ENCODE measurements around the gene SPACA1.

The SPACA1 gene

GRCh38 chr6:88107241-88107640 is 59.6 kb downstream of the SPACA1 start:
- no peak for DNase-seq

DNA sequence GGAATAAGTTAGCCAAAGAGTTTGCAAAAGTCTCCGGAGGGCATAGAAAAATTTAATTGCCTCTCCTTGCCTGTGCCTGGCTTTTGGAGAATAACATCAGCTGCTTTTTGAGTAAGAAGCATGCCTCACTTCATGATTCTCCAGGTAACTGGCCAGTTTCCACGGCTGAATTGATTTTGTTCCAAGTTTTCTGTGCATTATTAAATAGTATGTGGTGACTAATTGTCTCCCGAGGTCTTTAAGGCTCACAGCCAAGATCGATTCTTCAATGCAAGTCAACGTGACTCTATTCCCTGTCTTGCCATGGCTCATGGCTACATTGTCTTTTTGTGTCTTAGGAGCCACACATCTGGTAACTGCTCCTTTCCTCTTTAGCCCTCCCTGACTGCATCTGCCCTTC is 64.3 kb downstream of the SPACA1 start:
- no peak for DNase-seq

DNA sequence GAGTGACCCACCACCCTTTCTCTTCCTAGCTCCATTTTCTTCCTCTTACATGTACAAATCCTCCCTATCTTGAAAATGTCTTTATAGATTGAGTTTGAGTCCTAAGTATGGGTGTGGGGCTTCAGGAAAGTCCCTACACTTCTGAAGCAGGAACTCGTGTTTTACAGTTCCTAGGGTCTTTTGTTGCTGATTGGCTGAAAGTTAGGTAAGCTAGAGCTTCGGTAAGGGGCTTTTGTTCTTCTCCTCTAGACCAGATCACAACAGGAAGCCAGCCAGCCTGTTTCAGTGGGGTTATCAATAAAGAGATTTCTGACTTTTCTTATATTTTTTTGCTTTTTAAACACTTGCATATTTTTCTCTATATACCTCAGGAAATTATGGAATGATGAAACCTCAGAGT is 67.2 kb downstream of the SPACA1 start:
- DNase-seq, result no peak

DNA sequence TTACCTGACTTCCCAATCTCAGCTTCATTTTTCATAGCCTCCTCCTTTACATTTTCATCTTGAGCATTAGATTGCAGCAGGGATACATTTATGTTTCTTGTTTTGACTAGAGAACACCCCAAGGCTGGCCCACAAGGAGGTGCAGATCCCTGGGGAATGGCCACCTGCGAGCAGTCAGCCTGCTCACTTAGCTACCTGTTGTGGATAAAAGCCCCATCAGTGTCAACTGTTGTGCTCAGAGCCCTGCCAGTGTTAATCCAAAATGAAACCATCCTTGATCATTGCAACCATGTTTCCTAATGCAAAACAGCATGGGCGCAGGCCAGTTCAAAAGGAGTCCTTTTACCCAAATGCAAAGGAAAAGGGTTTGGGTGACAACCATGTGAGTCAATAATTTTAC is 67.7 kb downstream of the SPACA1 start:
- DNase-seq, result no peak

- DNase-seq, result no peak
Measured at GRCh38 chr6:88116276-88116675, 68.6 kb downstream of the SPACA1 start.

Data from GF-D8 (cell line).